Natural killer cell (primary cell): ENCODE results near the gene PREX1. TPM values are rescaled to one million over a fixed set of nuclear protein-coding genes. Genes with fewer than 3 reads are reported as not detected.

Experiments used
- ATAC-seq, 3 donors: fragments of 150-1000 bp in 2 of 3; fragments of 200-7000 bp in 1 of 3; cut with Tn5 transposase; 1 replicate in 1 of 3; 2 replicates in 2 of 3; pipeline ENCODE4 v1.10.0; 2021; ENCODE audit warnings: mild to moderate bottlenecking in 2 of 3, moderate library complexity in 2 of 3
- DNase-seq, 2 donors: peaks; one replicate each; pipeline versions ENCODE4 v3.0.0 to v3.0.0-alpha.2; 2013 to 2021; ENCODE audit warnings: mixed read lengths in 1 of 2
- H3K27ac ChIP-seq: one replicate; pipeline ENCODE4 v1.5.1; 2013; ENCODE audit warnings: mild to moderate bottlenecking, low read length
- H3K27me3 ChIP-seq: one replicate; pipeline ENCODE4 v1.6.1; 2013; ENCODE audit warnings: low read length; ENCODE audit not compliant: control insufficient read depth, insufficient read depth
- H3K36me3 ChIP-seq: one replicate; pipeline ENCODE4 v1.6.1; 2013; ENCODE audit warnings: low read length; ENCODE audit not compliant: control insufficient read depth, insufficient read depth
- H3K4me1 ChIP-seq: one replicate; pipeline ENCODE4 v1.6.1; 2013; ENCODE audit warnings: low read length; ENCODE audit not compliant: control insufficient read depth, insufficient read depth
- H3K4me3 ChIP-seq: one replicate; pipeline ENCODE4 v1.5.1; 2013; ENCODE audit warnings: low read length
- H3K9me3 ChIP-seq: one replicate; pipeline ENCODE4 v1.6.1; 2013; ENCODE audit warnings: low read length; ENCODE audit not compliant: control insufficient read depth, insufficient read depth
- H3K27ac Mint-ChIP-seq, 2 donors: one replicate each; pipeline ENCODE4 v1.8.0; 2022; ENCODE audit warnings: mild to moderate bottlenecking in 2 of 2, mixed read lengths in 2 of 2, moderate library complexity in 1 of 2
- H3K27me3 Mint-ChIP-seq, 2 donors: one replicate each; pipeline ENCODE4 v1.8.0; 2022; ENCODE audit warnings: low read depth in 2 of 2, mixed read lengths in 2 of 2
- H3K36me3 Mint-ChIP-seq: one replicate; pipeline ENCODE4 v1.8.0; 2022; ENCODE audit warnings: mixed read lengths
- H3K4me1 Mint-ChIP-seq, 2 donors: one replicate each; pipeline ENCODE4 v1.8.0; 2022; ENCODE audit warnings: mixed read lengths in 2 of 2
- H3K4me3 Mint-ChIP-seq: one replicate; pipeline ENCODE4 v1.8.0; 2022; ENCODE audit warnings: mild to moderate bottlenecking, moderate library complexity, mixed read lengths
- H3K9me3 Mint-ChIP-seq, 2 donors: one replicate each; pipeline ENCODE4 v1.8.0; 2022; ENCODE audit warnings: mixed read lengths in 2 of 2
- WGBS: methylation state at CpG from one replicate; pipeline ENCODE4 v1.1.7; 2013; ENCODE audit warnings: missing lambda C conversion rate; ENCODE audit not compliant: insufficient coverage; 5-methylcytosine and 5-hydroxymethylcytosine counted together
- intact Hi-C: fragments of 100-400 bp; cut with micrococcal nuclease; formaldehyde crosslinking; loops from one replicate; pipeline ENCODE4 v1.14.2; 2022
- total RNA-seq, 4 donors: library from RNA; stranded (reverse); fragments of 120-200 nt in 1 of 4; gene quantifications; one replicate each; pipeline versions ENCODE4 v1.2.3 to v1.2.4, GENCODE V29; 2013 to 2022
- TF ChIP-seq, protein P1 (sequence below): fragments of 200-600 bp; IDR thresholded peaks from one replicate; pipeline ENCODE4 v1.8.0; 2022; ENCODE audit warnings: antibody characterized with exemption

The PREX1 gene
- total RNA-seq, 3 donors from 2014 or later (not counting 1 experiment from before 2014, with no cell fraction given) = 382 to 392 (median 389) TPM

DNA sequence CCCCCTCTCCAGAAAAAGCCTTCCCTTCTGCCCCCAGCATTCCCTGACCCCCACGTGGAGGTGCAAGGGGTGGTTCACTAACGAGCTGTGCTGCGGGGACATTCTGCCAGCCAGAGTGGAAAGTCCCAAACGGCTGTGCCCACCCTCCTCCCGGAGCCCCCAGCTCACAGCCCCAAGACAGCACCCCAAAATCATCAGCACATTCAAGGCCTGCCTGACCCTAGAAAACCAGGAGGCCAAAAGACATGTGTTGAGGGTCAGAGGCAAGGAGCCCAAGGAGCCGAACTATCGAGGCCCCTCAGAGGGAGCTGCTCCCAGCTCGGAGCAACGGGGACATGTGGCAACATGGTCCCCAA, 197.9 kb downstream of the PREX1 start:
- TF ChIP-seq, protein P1, sequence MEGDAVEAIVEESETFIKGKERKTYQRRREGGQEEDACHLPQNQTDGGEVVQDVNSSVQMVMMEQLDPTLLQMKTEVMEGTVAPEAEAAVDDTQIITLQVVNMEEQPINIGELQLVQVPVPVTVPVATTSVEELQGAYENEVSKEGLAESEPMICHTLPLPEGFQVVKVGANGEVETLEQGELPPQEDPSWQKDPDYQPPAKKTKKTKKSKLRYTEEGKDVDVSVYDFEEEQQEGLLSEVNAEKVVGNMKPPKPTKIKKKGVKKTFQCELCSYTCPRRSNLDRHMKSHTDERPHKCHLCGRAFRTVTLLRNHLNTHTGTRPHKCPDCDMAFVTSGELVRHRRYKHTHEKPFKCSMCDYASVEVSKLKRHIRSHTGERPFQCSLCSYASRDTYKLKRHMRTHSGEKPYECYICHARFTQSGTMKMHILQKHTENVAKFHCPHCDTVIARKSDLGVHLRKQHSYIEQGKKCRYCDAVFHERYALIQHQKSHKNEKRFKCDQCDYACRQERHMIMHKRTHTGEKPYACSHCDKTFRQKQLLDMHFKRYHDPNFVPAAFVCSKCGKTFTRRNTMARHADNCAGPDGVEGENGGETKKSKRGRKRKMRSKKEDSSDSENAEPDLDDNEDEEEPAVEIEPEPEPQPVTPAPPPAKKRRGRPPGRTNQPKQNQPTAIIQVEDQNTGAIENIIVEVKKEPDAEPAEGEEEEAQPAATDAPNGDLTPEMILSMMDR = no peak
- H3K4me3 ChIP-seq = no peak overlapping the region
- Mint-ChIP-seq H3K27me3 (no peaks in the 10 kb centered on the region), H3K4me1 (peaks cover 6 to 21% of the 10 kb centered on the region in 2 donors), H3K27ac (peak overlapping the region; percentile 64 to 74), H3K36me3 (peaks cover 8% of the 10 kb centered on the region), H3K4me3 (no peak overlapping the region), H3K9me3 (no peaks in the 10 kb centered on the region)
- H3K36me3 ChIP-seq = peaks cover 99% of the 10 kb centered on the region
- H3K9me3 ChIP-seq = no peaks in the 10 kb centered on the region
- ATAC-seq (no peak), DNase-seq (no peak)
- H3K27ac ChIP-seq = no peak overlapping the region
- intact Hi-C loops = no loop called here
- peaks cover 4% of the 10 kb centered on the region for H3K4me1 ChIP-seq
- 97% methylated on average over 8 of the region's 9 CpGs for WGBS
- no peaks in the 10 kb centered on the region for H3K27me3 ChIP-seq

DNA sequence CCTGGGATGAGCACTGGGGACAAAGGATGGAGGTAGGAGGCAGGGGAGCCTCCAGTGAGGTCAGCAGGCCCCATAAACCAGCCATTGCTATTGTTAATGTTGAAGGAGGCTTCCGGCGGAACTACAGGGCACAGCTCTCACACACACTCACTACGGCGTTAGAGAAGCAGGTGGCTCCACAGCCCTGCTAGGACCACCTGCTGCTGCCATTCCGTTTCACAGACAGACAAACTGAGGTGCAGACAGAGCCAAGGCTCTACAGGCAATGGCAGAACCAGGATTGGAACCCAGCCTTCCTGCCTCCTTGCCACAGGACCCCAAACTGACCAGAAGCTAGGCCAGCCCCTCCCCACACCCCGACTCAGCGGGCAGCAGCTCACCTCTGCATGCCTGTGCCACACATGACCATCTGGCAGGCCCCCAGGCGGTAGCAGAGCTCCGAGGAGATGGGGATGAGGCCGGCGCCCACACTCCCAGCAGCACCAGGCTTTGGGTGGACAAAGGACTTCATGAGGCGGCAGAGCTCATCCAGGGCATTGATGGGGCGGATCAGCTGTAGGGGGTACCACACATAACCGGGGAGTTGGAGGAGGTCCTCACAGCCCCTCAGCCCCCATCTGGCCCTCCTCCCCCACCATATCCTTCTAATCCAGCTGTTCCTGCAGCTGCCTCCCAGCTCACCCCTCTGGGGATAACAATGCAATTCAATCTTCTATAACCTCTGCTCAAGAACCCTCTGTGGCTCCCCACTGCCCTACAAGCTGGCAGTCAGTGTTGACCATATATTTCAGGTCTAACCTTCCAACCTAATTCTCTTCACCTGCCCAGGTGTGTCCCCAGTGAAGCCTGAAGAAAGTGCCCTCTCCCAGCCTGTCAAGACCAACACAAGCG, 198.5 kb downstream of the PREX1 start:
- Mint-ChIP-seq H3K36me3 (peaks cover 6% of the 10 kb centered on the region), H3K27me3 (no peaks in the 10 kb centered on the region), H3K9me3 (no peaks in the 10 kb centered on the region), H3K4me3 (no peak overlapping the region), H3K27ac (peak overlapping the region; percentile 64 to 79), H3K4me1 (peaks cover 8 to 18% of the 10 kb centered on the region in 2 donors)
- Histone ChIP-seq H3K36me3 (peaks cover 99% of the 10 kb centered on the region), H3K27me3 (no peaks in the 10 kb centered on the region), H3K4me1 (peaks cover 4% of the 10 kb centered on the region), H3K9me3 (no peaks in the 10 kb centered on the region), H3K4me3 (no peak overlapping the region), H3K27ac (no peak overlapping the region)
- 96% methylated on average over 15 of the region's 15 CpGs for WGBS
- TF ChIP-seq, protein P1 = no peak
- intact Hi-C loops = no loop called here
- DNase-seq (no peak), ATAC-seq (no peak)

GRCh38 chr20:48627737-48628128, 200.1 kb downstream of the PREX1 start:
- ATAC-seq = no peak
- Mint-ChIP-seq H3K4me3 (no peak overlapping the region), H3K4me1 (peaks cover 10 to 11% of the 10 kb centered on the region in 2 donors), H3K27ac (peak overlapping the region in 1 of 2 donors; percentile 79), H3K36me3 (peaks cover 9% of the 10 kb centered on the region), H3K9me3 (no peaks in the 10 kb centered on the region), H3K27me3 (no peaks in the 10 kb centered on the region)
- Histone ChIP-seq H3K9me3 (no peaks in the 10 kb centered on the region), H3K36me3 (peaks cover 92% of the 10 kb centered on the region), H3K27ac (no peak overlapping the region), H3K4me3 (no peak overlapping the region), H3K4me1 (peaks cover under 1% of the 10 kb centered on the region), H3K27me3 (no peaks in the 10 kb centered on the region)
- WGBS = 93% methylated on average over 15 of the region's 16 CpGs
- TF ChIP-seq, protein P1 = no peak
- intact Hi-C loops = no loop called here
- no peak for DNase-seq
